ENCODE data around the gene GALNT11.
"Not testable (repeated sequence)": the region's sequence is repeated elsewhere in the genome, so short reads cannot be mapped to it uniquely, and the experiment has no call there.

Gene GALNT11

DNA sequence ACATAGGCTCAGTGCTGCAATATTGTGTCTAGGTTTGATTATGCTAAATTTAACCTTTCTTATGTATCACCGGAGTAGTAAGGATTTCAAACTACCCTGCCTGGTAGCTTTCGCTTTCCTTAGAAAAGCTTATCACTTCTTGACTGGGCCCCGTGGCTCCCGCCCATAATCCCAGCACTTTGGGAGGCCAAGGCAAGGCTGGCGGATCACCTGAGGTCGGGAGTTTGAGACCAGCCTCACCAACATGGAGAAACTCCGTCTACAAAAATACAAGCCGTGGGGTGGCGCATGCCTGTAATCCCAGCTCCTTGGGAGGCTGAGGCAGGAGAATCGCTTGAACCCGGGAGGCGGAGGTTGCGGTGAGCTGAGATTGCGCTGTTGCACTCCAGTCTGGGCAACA is 49.9 kb downstream of the GALNT11 start:
- not testable (repeated sequence) for DNase-seq

DNA sequence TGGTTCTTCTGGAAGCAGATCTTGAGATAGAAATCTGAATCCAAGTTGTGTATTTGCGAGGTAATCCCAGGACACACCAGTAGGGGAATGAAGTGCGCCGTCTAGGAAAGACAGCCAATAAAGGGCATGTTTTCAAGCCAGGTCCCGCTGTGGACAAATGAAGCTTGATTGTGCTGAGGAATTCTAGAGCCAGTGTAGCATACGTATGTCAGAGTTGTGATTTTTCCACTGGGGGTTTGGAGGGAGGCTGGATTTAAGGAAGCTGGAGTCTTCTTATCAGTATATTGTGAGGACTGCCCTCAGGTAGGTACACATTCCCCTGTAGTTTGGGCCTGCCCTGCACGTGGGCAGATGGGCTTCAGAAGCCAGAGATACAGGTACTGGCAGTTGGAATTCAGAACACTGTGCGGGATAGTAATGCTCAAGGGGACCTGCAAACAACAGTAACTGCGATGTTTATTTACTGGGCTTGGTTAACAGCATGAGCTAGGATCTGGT is 50.9 kb downstream of the GALNT11 start:
- DNase-seq: peak in 1 of 2 donors; percentile 17

DNA sequence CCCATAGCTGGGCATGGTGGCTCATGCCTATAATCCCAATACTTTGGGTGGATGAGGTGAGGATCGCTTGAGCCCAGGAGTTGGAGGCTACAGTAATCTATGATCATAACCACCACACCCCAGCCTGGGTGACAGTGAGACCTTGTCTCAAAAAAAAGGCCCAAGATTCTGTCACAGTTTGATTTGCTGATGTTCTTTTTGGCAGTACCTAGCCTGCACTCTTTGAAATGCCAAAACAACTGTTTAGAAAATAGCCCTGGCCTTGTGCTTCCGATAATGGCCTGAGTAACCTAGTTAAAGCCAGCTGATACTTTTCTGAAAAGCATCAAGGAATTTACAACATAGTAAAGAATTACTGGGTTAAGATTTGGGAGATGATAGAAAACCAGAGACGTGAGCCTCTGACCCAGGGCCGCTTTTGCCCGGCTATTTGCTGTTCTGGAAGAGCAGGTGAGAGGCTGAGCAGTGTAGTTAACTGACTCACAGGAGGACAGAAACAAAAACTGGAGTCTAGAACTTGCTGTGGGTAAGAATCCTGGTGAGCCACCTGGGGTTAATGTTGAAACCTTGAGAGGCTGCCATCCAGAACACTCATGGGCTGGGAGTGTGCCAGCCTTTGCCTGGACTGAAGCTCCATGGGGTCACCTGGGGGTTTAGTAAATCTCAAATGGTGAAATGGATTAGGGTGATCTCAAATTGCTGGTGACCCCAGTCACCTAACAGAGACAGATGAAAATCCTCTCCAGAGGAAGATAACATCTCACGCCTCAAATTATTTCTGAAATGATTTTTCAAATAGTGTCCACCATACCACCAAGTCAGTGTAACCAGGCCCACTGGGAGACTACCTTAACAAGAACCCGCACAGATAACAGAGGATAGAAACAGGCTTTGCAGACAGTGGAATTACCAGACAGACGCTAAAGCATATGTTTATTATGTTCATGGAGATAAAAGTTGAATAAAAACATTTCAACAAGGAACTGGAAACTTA is 51.8 kb downstream of the GALNT11 start:
- no peak for DNase-seq

DNA sequence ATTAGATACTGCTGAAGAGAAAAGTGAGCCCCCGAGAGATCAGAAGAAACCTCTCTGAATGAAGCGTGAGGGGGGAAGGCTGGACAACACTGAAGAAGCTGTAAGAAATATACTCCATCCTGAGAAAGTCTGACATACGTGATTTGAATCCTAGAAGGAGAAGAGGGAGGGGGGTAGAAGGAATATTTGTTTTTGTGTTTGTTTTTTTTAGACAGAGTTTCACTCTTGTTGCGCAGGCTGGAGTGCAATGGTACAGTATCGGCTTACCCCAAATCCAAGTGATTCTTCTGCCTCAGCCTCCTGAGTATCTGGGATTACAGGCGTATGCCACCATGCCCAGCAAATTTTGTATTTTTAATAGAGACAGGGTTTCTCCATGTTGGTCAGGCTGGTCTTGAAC is 52.6 kb downstream of the GALNT11 start:
- DNase-seq: no peak

DNA sequence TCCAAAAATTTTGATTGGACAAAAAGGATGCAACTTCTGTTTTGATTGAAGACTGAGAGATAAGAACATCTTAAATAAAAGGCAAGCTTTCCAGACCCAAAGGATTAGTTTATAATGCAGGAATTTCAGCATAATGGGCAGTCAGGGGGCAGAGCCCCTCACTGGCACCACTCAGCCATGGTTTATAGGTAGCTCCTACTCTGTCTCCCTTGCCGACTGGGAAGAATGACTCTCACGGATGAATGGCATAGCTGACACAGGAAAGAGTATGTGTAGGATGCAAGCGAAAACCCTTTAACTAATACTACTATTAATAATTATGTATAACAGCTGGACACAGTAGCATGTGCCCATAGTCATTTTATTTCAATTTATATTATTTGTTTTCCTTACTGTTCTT is 53.3 kb downstream of the GALNT11 start:
- no peak for DNase-seq

DNA sequence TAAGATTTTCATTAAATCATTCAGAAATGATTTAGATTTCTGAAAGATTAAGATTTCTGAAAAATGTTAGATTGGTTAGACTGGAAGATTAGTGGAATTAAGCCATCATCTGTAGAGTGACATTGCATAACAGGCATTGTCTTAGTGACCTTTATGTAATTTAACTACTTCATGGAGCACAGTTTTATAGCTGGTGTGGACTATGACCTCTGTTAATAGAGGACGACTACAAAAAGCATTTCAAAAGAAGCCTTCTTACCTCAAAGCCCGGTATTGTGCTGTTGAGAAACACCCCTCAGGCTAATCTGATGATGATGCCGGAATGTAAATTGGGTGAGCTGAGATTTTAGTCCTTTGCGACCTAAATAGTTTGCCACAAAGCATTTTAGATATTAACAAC is 55.6 kb downstream of the GALNT11 start:
- no peak for DNase-seq

DNA sequence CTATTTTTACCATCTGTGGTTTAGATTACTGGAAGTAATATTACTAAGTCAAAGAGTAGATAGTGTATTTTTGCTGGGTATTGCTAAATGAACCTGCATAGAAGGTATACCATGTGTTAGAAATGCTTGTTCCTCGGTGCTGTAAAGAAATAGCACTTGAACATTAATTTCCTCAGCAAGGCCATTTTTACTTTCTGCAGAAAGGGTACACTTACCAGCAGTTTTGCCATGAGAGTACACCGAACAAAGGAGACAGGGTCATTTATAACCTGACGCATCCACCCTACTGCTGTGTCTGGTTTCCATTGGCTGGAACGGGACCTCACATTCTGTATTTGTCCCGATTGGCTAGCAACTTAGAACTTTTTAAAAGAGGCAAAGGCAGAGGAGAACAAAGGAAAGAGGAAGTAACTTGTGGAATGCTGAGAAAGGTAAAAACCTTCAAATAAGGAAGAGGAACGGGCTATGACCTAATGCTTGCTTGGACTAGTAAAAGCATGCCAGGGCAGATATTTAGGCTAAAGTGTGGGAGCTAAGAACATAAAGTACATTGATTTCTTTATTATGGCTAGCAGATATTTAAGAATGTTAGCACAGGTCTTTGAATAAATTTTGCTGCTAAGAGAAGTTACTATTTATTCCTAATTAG is 56.7 kb downstream of the GALNT11 start:
- DNase-seq: peak; percentile 58 to 61

DNA sequence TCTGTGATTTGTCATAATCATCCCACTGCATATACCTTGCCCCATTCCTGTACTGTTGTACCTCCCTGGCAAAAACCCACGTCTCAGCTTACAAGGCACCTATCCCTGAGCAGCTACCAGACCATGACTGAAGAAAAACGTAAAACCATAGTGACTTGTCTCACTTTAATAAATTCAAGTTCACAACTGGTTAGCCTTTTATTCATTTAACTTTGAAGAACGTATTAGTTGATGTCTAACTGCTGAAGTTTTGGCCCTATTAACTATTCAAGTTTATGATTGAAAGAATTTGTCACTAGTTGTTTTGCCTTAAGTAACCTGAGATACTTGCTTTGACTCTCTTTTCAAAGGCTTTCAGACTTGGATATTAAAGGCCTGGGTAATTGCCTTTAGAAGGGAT is 59.7 kb downstream of the GALNT11 start:
- DNase-seq: no peak

DNA sequence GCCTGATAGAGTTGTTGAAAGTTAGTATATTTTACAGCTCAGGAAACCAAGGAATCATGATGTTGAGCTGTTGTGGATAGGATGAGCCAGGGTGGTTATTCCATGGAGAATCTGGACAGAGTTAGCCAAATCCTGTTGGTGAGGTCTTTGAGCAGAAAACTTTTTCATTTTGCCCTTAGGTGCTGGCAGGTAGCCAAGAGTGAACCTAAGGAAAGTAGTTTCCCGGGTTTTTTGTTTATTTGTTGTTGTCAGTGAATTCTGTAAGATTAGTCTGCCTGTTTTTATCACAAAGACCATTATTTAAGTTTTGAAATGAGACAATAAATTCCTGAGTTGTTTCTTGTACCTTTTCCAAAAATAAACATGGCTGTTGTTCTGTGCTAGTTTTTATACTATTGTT is 61.0 kb downstream of the GALNT11 start:
- DNase-seq: no peak

DNA sequence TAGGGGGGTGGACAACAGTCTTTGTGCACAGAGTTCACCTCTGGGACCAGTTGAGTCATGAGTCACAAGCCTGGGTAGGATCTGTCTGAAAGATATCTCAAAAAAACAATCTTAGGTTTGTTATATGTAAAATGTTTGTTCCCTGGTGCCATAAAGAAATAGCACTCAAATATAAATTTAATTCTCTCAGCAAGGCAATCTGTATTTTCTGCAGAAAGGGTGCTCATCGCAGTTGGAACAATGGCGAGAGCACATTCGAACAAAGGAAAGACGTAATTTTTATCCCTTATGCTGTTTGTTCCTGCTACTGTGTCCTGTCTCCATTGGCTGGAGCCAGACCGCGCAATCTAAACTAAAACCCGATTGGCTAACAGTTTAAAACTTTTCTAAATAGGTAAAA is 63.7 kb downstream of the GALNT11 start:
- no peak for DNase-seq

DNA sequence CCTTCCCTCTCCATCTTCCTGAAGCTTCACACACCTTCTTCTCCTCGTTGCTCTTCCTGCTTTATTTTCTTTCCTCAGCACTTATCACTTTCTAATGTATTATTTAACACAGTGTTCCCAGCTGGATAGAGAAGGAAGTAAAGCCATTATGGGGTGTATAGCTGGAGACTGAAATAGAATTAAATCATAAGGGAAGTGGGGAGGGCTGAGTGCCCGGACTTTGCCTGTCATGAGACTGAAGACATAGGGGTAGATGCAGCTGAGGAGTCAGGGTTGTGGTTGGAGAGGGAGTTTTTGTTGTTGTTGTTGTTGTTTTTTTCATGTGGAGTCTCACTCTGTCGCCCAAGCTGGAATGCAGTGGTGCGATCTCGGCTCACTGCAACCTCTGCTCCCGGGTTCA is 65.3 kb downstream of the GALNT11 start:
- peak in 1 of 2 donors; percentile 47 for DNase-seq

DNA sequence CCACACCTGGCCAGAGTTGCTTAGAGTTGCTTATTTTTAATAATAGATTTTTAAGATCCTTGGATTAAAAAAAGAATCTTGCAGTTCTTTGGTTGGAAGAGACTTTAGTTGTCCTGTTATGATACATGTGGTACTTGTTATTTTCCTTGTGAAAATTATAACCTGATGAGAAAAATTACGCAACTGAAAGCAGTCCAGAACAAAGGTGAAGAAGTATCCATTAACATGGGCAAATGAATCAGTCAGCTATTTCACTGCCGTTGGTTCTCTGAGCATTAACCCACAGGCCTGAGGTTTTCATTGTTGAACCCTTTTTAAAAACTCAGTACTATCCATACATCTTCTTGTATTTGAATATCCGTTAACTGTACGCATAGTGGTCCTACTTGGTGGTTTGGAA is 68.2 kb downstream of the GALNT11 start:
- no peak for DNase-seq

DNA sequence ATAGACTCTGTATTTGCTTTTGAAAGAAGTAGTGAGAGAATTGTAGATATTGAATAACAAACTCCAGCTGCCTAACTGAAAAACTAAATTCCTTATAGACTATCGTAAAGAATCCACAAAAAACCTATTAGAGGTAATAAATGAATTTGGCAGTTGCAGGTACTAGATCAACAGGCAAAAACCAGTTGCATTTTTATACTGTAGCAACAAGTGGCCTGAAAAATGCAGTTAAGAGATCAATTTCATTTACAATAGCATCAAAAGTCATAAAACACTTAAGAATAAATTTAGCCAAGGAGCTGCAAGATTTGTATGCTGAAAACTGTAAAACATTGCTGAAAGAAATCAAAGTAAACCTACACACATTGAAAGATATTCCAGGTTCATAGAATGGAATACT is 70.3 kb downstream of the GALNT11 start:
- DNase-seq: no peak

DNA sequence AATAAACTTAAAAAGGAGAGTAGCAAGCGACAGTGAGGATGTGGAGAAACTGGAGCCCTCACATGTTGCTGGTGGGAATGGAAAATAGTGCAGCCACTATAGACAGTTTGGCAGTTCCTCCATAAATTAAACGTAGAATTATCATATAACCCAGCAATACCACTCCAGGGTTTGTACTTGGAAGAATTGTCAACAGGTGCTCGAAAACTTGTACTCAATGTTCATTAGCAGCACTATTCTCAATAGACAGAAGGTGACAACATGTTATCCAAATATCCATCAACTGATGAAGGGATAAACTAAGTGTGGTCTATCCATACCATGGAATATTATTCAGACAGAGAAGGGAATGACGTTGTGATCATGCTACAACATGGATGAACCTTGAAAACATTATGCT is 71.9 kb downstream of the GALNT11 start:
- no peak for DNase-seq

DNA sequence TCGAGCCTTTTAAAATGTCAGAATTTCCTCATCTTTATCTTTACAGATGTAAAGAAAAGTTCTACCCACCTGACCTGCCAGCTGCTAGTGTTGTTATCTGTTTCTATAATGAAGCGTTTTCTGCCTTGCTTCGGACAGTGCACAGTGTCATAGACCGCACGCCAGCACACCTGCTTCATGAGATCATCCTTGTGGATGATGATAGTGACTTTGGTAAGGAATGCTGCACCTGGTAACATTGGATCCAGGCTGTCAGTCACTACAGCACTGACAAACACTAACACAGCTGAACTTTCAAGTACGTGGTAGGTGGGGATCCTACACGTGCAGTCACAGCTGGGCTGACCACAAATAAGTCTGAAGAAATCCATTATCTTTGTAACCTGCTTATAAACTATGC is 77.6 kb downstream of the GALNT11 start:
- no peak for DNase-seq

DNA sequence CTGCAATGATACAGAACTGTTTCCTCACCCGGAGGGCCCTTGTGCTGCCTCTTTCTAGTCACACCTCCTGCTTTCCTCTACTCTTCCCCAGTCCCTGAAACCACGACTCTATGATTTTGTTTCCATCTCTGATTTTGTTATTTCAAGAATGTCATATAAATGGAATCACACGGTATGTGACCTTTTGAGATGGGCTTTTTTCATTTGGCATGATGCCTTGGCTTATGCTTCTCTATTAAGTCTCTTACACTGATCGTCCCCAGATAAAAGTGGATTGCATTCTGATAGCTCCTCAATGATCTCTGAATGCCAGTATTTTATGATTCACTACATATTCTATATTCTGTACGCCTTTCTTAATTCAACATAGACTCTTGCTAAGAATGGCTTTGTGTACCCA is 78.2 kb downstream of the GALNT11 start:
- DNase-seq: no peak

DNA sequence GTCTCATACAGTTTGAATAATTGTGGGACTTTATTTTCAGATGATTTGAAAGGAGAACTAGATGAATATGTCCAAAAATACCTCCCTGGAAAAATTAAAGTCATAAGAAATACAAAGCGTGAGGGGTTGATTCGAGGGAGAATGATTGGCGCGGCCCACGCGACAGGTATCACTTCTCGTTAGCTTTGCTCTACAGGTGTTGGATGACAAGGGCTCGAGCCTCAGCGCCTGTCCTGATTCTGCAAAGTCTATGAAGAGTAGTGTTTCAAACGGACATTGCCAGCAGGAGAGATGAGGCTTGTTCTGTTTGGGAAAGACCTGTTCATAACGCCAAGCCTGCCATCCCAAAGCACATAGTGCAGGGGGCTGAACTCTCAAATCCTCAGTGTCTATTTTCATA is 79.7 kb downstream of the GALNT11 start:
- DNase-seq: no peak

DNA sequence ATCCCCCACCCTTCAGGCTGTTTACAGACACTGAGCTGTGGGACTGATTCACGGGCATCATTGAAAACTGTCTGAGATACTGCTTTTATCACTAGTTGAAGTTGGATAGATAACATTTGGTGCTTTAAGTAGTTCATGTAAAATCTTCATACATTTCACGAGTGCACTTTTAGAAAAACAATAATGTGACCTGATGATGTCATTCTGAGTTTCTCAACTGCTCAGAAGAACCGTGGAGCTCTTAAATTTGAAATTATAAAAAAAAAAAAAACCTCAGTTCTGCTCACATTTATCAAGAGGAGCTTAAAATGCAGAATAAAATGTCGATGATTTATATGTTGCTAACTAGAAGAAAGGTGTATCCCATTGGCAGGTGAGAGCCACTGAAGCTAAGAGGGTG is 81.5 kb downstream of the GALNT11 start:
- DNase-seq: no peak

DNA sequence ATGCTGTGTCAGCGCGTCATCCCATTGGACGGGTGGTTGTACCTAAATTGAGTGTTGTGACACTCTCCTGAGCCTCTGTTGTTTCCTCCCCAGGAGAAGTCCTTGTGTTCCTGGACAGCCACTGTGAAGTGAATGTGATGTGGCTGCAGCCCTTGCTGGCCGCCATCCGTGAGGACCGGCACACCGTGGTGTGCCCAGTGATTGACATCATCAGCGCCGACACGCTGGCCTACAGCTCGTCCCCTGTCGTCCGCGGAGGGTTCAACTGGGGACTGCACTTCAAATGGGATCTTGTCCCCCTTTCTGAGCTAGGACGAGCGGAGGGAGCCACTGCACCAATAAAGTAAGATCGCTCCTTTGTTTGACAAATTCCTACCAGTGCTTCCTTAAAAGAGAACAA is 82.5 kb downstream of the GALNT11 start:
- no peak for DNase-seq

DNA sequence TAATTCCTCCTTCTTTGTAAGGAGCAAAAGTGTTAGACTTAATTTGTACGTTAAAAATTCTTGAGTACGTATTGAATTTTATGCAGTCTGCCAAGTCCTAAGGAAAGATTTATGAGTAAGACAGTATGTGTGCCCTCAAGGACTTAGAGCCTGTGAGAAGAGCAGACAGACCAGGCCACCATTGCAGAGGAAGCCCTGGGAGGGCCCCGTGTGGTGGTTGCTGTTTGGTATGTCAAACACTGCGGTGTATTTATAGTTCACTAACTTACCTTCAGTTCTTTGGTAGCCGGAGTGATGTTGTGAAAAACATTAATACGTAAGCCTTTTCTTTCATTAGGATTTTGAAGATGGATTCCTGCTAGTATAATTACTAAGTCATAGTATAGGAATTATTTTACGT is 82.9 kb downstream of the GALNT11 start:
- DNase-seq: no peak

DNA sequence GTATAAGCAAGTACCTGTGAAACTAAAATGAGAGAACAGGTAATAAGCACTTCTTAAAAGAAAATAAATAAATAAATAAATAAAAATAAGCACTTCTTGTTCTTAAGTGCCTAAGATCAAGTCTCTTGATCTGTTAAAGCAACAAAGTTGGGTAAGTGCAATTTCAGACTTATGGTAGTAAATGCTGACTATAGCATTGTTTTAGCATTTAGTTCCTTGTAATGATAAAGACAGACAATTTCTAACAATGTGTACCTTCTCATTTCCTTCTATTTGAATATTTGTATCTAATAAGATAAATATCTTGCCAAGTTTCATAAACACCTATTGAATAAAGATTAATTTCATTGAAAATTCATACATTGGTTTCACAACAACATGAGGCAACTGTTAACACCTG is 87.4 kb downstream of the GALNT11 start:
- no peak for DNase-seq

DNA sequence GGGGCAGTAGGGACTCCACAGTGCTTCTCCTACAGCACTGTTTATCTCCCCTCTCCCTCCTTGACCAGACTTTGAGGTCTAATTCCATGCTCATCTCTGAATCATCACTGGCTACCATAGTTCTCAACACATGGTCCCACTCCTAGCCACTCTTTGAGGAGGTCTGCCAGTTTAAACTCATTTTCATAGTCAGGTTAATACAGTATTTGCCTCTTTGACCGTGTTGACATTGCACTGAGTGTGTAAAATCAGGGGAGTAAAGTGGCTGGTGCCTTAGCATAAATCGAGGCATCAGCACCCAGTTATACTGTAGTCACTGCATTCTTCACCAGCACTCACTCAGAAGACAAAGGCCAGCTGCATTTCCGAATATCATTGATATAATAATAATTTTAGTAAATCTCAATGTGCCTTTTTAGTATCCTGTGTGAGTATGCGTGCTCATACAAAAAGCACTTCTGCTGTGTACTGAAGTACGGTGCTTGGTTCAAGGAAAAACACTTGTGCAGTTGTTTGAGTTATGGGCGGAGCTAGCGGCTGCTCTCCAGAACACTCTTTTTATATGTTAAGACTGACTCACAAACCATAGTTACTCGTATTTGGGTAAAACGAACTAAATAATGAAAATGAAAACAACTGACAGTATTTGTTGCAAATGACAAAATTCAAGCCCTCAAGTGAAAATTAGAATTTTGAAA is 89.7 kb downstream of the GALNT11 start:
- DNase-seq: no peak

DNA sequence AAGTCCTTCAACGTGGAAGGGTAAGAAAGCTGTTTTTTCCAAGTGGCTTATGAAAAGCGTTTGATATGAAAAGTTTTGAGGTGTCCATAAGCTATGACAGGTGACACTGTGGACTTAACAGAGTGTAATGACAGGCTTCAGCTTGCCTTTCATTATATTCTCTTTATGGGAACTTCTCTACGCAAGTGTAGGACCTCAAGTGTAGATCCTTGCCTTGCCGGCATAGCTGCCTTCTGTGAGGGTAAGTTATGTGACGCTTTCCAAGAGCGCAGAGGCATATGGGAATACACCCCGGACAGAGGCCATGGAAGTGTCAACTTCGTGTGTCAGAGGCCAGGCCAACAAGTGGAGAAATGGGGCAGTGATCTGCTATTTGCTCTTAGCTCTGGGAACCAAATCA is 91.9 kb downstream of the GALNT11 start:
- DNase-seq: no peak
